ENCODE measurements around the gene UTP18. TPM values are rescaled to one million over a fixed set of nuclear protein-coding genes. Genes with fewer than 3 reads are reported as not detected.

Gene UTP18
- total and polyA plus RNA-seq, 2 donors (not counting 1 experiment from before 2014, with no cell fraction given) = 13.2 to 34.2 TPM

DNA sequence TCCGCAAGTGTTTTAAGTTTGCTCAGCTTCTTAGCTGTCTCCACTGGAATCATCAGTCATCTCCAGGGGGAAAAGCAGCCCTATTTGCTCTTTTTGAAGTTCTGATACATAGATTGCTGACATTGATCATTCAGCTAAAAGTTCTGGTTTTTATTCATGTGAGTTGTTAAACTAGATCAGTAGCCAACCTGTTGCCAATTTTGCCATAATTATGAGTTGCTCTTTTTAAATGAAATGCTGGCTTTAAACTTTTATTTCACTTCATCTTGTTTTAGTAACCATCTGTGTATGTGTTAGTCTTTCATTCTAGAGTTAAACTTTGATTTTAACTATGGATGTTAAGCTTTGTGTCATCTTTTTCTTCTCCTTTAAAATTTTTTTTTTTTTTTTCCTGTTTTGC lies 12.5 kb downstream of the UTP18 start:
- Histone ChIP-seq H3K9me3 (ENCODE audit: control extremely low read depth in 1 of 3, control insufficient read depth in 2 of 3, insufficient read depth in 1 of 3, low read length in 2 of 3) (no peaks in the 10 kb centered on the region), H3K4me1 (ENCODE audit: control insufficient read depth in 2 of 2, insufficient read depth in 2 of 2, low read length in 2 of 2) (no peaks in the 10 kb centered on the region), H3K36me3 (replicated peaks in 1 of 2; ENCODE audit: control extremely low read depth in 1 of 2, control insufficient read depth in 1 of 2, extremely low read depth in 1 of 2, insufficient read depth in 2 of 2, low read length in 1 of 2) (peaks cover 8 to 75% of the 10 kb centered on the region in 2 experiments), H4K20me1 (ENCODE audit: control insufficient read depth, insufficient read depth, low read length, poor library complexity, severe bottlenecking) (peaks cover 38% of the 10 kb centered on the region), H3K4me2 (replicated peaks; ENCODE audit: low read depth, low read length, poor library complexity, severe bottlenecking) (no peak overlapping the region), H2AFZ (ENCODE audit: insufficient read depth, low read depth, low read length, poor library complexity, severe bottlenecking) (no peak overlapping the region), H3K4me3 (ENCODE audit: control extremely low read depth in 1 of 5, extremely low read depth in 1 of 5, insufficient read depth in 1 of 5, low read depth in 2 of 5, low read length in 4 of 5) (no peak overlapping the region), H3K27me3 (replicated peaks in 1 of 4; ENCODE audit: control extremely low read depth in 1 of 4, control insufficient read depth in 3 of 4, insufficient read depth in 4 of 4, low read length in 3 of 4) (no peaks in the 10 kb centered on the region), H3K79me2 (ENCODE audit: control insufficient read depth, insufficient read depth, low read length) (peaks cover 55% of the 10 kb centered on the region), H3K27ac (ENCODE audit: low read length in 2 of 2) (no peak overlapping the region), H3K9ac (ENCODE audit: low read length) (no peak overlapping the region)
- H3K4me3 Mint-ChIP-seq = no peak overlapping the region
- ATAC-seq (ENCODE audit: low read depth) (no peak), DNase-seq (no peak)
- TF ChIP-seq, protein P1, sequence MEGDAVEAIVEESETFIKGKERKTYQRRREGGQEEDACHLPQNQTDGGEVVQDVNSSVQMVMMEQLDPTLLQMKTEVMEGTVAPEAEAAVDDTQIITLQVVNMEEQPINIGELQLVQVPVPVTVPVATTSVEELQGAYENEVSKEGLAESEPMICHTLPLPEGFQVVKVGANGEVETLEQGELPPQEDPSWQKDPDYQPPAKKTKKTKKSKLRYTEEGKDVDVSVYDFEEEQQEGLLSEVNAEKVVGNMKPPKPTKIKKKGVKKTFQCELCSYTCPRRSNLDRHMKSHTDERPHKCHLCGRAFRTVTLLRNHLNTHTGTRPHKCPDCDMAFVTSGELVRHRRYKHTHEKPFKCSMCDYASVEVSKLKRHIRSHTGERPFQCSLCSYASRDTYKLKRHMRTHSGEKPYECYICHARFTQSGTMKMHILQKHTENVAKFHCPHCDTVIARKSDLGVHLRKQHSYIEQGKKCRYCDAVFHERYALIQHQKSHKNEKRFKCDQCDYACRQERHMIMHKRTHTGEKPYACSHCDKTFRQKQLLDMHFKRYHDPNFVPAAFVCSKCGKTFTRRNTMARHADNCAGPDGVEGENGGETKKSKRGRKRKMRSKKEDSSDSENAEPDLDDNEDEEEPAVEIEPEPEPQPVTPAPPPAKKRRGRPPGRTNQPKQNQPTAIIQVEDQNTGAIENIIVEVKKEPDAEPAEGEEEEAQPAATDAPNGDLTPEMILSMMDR (IDR thresholded peaks at IDR 0.05) = no peak
- no peak for TF ChIP-seq EZH2 (IDR thresholded peaks at IDR 0.05; ENCODE audit: borderline replicate concordance, insufficient read depth, low read depth, low read length, poor library complexity, severe bottlenecking)
- intact Hi-C loops (cut with micrococcal nuclease) = no loop called here
- no peaks in the 10 kb centered on the region for H3K27me3 Mint-ChIP-seq
- H3K4me1 Mint-ChIP-seq = peaks cover 10% of the 10 kb centered on the region
- H3K9me3 Mint-ChIP-seq (ENCODE audit: insufficient read depth) = no peaks in the 10 kb centered on the region
- no peak overlapping the region for H3K27ac Mint-ChIP-seq
- ChIA-PET POLR2A (no interaction called here), CTCF (no interaction called here)
- 100% methylated on average over 1 of the region's 1 CpG for WGBS (ENCODE audit: insufficient coverage)

DNA sequence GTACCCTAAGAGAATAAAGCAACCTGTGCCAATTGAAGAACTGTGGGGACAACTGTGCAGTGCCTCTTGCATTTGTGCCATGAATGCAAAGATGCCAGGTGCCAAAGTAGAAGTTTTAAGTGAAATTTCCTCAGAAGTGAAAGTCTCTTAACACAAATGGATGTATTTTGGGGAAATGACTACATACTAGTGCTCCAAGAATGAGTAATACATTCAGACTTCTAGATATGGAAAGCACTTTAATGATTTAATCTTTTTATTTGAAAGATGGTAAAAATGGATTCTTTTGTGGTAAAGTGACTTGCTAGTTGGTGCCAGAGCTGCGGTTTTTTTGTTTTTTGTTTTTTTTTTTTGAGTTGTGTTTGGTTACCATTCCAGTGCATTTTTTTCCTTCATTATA lies 15.0 kb downstream of the UTP18 start:
- POLR2A ChIA-PET = no interaction called here
- no peaks in the 10 kb centered on the region for H3K27me3 Mint-ChIP-seq

More for the DNA sequence above, 15.0 kb downstream of the UTP18 start:
- H4K20me1 ChIP-seq (ENCODE audit: control insufficient read depth, insufficient read depth, low read length, poor library complexity, severe bottlenecking) = peaks cover 14% of the 10 kb centered on the region
- TF ChIP-seq, protein P1 (IDR thresholded peaks at IDR 0.05) = no peak
- no peaks in the 10 kb centered on the region for H3K4me1 ChIP-seq (ENCODE audit: control insufficient read depth in 2 of 2, insufficient read depth in 2 of 2, low read length in 2 of 2)
- H3K27me3 ChIP-seq (replicated peaks in 1 of 4; ENCODE audit: control extremely low read depth in 1 of 4, control insufficient read depth in 3 of 4, insufficient read depth in 4 of 4, low read length in 3 of 4) = no peaks in the 10 kb centered on the region
- no peak overlapping the region for H3K9ac ChIP-seq (ENCODE audit: low read length)
- Mint-ChIP-seq H3K4me1 (peaks cover 5% of the 10 kb centered on the region), H3K9me3 (ENCODE audit: insufficient read depth) (no peaks in the 10 kb centered on the region), H3K4me3 (no peak overlapping the region), H3K27ac (no peak overlapping the region)
- peaks cover 5 to 79% of the 10 kb centered on the region in 2 experiments for H3K36me3 ChIP-seq (replicated peaks in 1 of 2; ENCODE audit: control extremely low read depth in 1 of 2, control insufficient read depth in 1 of 2, extremely low read depth in 1 of 2, insufficient read depth in 2 of 2, low read length in 1 of 2)
- ATAC-seq (ENCODE audit: low read depth) (no peak), DNase-seq (no peak)
- no peak overlapping the region for H2AFZ ChIP-seq (ENCODE audit: insufficient read depth, low read depth, low read length, poor library complexity, severe bottlenecking)
- WGBS (ENCODE audit: insufficient coverage) = no CpG with 5 or more reads among the region's 1 CpG
- CTCF ChIA-PET = no interaction called here
- H3K4me2 ChIP-seq (replicated peaks; ENCODE audit: low read depth, low read length, poor library complexity, severe bottlenecking) = no peak overlapping the region
- peaks cover 31% of the 10 kb centered on the region for H3K79me2 ChIP-seq (ENCODE audit: control insufficient read depth, insufficient read depth, low read length)
- H3K9me3 ChIP-seq (ENCODE audit: control extremely low read depth in 1 of 3, control insufficient read depth in 2 of 3, insufficient read depth in 1 of 3, low read length in 2 of 3) = no peaks in the 10 kb centered on the region
- H3K4me3 ChIP-seq (ENCODE audit: control extremely low read depth in 1 of 5, extremely low read depth in 1 of 5, insufficient read depth in 1 of 5, low read depth in 2 of 5, low read length in 4 of 5) = no peak overlapping the region
- intact Hi-C loops (cut with micrococcal nuclease) = no loop called here
- H3K27ac ChIP-seq (ENCODE audit: low read length in 2 of 2) = no peak overlapping the region
